ENCODE results near the gene RNF220. TPM values are rescaled to one million over a fixed set of nuclear protein-coding genes. Genes with fewer than 3 reads are reported as not detected.

RNF220 gene
- total and polyA plus RNA-seq, 2 donors from 2014 or later: 66.9 to 69.0 TPM

- H3K36me3 ChIP-seq (ENCODE audit: control insufficient read depth in 2 of 3, insufficient read depth in 3 of 3, low read length in 3 of 3): no peaks in the 10 kb centered on the region
- no peak overlapping the region for H3K9ac ChIP-seq (ENCODE audit: low read length in 3 of 3)
- no peak overlapping the region for H3K27ac ChIP-seq (ENCODE audit: low read depth in 2 of 2, low read length in 2 of 2)
- DNase-seq (no peak), FAIRE-seq (no peak)
- TF ChIP-seq CTCF (IDR thresholded peaks at IDR 0.05; ENCODE audit: borderline replicate concordance, extremely low read depth, insufficient read depth): no peak
- H3K9me3 ChIP-seq (ENCODE audit: control insufficient read depth in 2 of 3, insufficient read depth in 1 of 3, low read length in 3 of 3): no peaks in the 10 kb centered on the region
- H3K4me3 ChIP-seq (ENCODE audit: low read length in 3 of 3): no peak overlapping the region
- no peaks in the 10 kb centered on the region for H3K27me3 ChIP-seq (ENCODE audit: control insufficient read depth, insufficient read depth, low read length)
- intact Hi-C loops (cut with DNase I): no loop called here
- peaks cover 0 to 3% (median under 1%) of the 10 kb centered on the region in 3 donors for H3K4me1 ChIP-seq (ENCODE audit: control insufficient read depth in 2 of 3, insufficient read depth in 2 of 3, low read depth in 1 of 3, low read length in 3 of 3)
Observed at GRCh38 chr1:44359234-44359935, 45.7 kb upstream of the RNF220 start.

GRCh38 chr1:44361478-44361877 is 43.6 kb upstream of the RNF220 start:
- no peaks in the 10 kb centered on the region for H3K36me3 ChIP-seq (ENCODE audit: control insufficient read depth in 2 of 3, insufficient read depth in 3 of 3, low read length in 3 of 3)
- no peak overlapping the region for H3K4me3 ChIP-seq (ENCODE audit: low read length in 3 of 3)
- H3K27me3 ChIP-seq (ENCODE audit: control insufficient read depth, insufficient read depth, low read length): no peaks in the 10 kb centered on the region
- peak in 1 of 5 donors; percentile 27 for DNase-seq
- no peaks in the 10 kb centered on the region for H3K4me1 ChIP-seq (ENCODE audit: control insufficient read depth in 2 of 3, insufficient read depth in 2 of 3, low read depth in 1 of 3, low read length in 3 of 3)
- no peak for TF ChIP-seq CTCF (IDR thresholded peaks at IDR 0.05; ENCODE audit: borderline replicate concordance, extremely low read depth, insufficient read depth)
- intact Hi-C loops (cut with DNase I): no loop called here
- H3K9ac ChIP-seq (ENCODE audit: low read length in 3 of 3): no peak overlapping the region
- no peak for FAIRE-seq
- H3K27ac ChIP-seq (ENCODE audit: low read depth in 2 of 2, low read length in 2 of 2): no peak overlapping the region
- H3K9me3 ChIP-seq (ENCODE audit: control insufficient read depth in 2 of 3, insufficient read depth in 1 of 3, low read length in 3 of 3): no peaks in the 10 kb centered on the region

- intact Hi-C loops (cut with DNase I): no loop called here
- Histone ChIP-seq H3K4me3 (ENCODE audit: low read length in 3 of 3) (no peak overlapping the region), H3K9ac (ENCODE audit: low read length in 3 of 3) (no peak overlapping the region), H3K27me3 (ENCODE audit: control insufficient read depth, insufficient read depth, low read length) (no peaks in the 10 kb centered on the region), H3K4me1 (ENCODE audit: control insufficient read depth in 2 of 3, insufficient read depth in 2 of 3, low read depth in 1 of 3, low read length in 3 of 3) (no peaks in the 10 kb centered on the region), H3K9me3 (ENCODE audit: control insufficient read depth in 2 of 3, insufficient read depth in 1 of 3, low read length in 3 of 3) (no peaks in the 10 kb centered on the region), H3K36me3 (ENCODE audit: control insufficient read depth in 2 of 3, insufficient read depth in 3 of 3, low read length in 3 of 3) (no peaks in the 10 kb centered on the region), H3K27ac (ENCODE audit: low read depth in 2 of 2, low read length in 2 of 2) (no peak overlapping the region)
- no peak for TF ChIP-seq CTCF (IDR thresholded peaks at IDR 0.05; ENCODE audit: borderline replicate concordance, extremely low read depth, insufficient read depth)
- FAIRE-seq (no peak), DNase-seq (no peak)
Observed at GRCh38 chr1:44366371-44366975, 38.6 kb upstream of the RNF220 start.

Measured in kidney (tissue), 14 donors.